ENCODE results near the gene BHLHE23. TPM values are rescaled to one million over a fixed set of nuclear protein-coding genes. Genes with fewer than 3 reads are reported as not detected.

The BHLHE23 gene
- total RNA-seq, 1 donor from 2014 or later = not detected

GRCh38 chr20:62971950-62972844 is 34.6 kb downstream of the BHLHE23 start:
- TF ChIP-seq CTCF (conservative IDR thresholded peaks at IDR 0.05; ENCODE audit: low read depth, low read length) = peak; percentile 71
- H3K4me3 ChIP-seq (ENCODE audit: low read depth, low read length) = no peak overlapping the region
- peak; percentile 1 for DNase-seq (ENCODE audit: low read depth)

- H3K4me3 ChIP-seq (ENCODE audit: low read depth, low read length) = no peak overlapping the region
- DNase-seq (ENCODE audit: low read depth) = no peak
- no peak for TF ChIP-seq CTCF (conservative IDR thresholded peaks at IDR 0.05; ENCODE audit: low read depth, low read length)
Measured at GRCh38 chr20:62971211-62971949, 35.4 kb downstream of the BHLHE23 start.

- no peak overlapping the region for H3K4me3 ChIP-seq (ENCODE audit: low read depth, low read length)
- no peak for DNase-seq (ENCODE audit: low read depth)
- TF ChIP-seq CTCF (conservative IDR thresholded peaks at IDR 0.05; ENCODE audit: low read depth, low read length) = no peak
Measured at GRCh38 chr20:62970307-62971210, 36.2 kb downstream of the BHLHE23 start.

GRCh38 chr20:62969939-62970306 is 36.8 kb downstream of the BHLHE23 start:
- TF ChIP-seq CTCF (conservative IDR thresholded peaks at IDR 0.05; ENCODE audit: low read depth, low read length) = no peak
- no peak overlapping the region for H3K4me3 ChIP-seq (ENCODE audit: low read depth, low read length)
- no peak for DNase-seq (ENCODE audit: low read depth)

GRCh38 chr20:62969179-62969760 is 37.5 kb downstream of the BHLHE23 start:
- no peak for DNase-seq (ENCODE audit: low read depth)
- no peak overlapping the region for H3K4me3 ChIP-seq (ENCODE audit: low read depth, low read length)
- no peak for TF ChIP-seq CTCF (conservative IDR thresholded peaks at IDR 0.05; ENCODE audit: low read depth, low read length)

Measured in epithelial cell of proximal tubule (primary cell).